Bone marrow (tissue), 2 donors: ENCODE results near the gene TLL1.

Experiments used
- DNase-seq, 2 donors: peaks; one replicate each; lab custom pipeline; 2025; lab: John Stamatoyannopoulos, UW

The TLL1 gene

GRCh38 chr4:165872461-165873297 is at the start of gene TLL1:
Gene TLL1, plus strand, starts transcription at chr4:165873237. Its CDS starts 668 bp downstream, at chr4:165873905.
- DNase-seq = no peak

GRCh38 chr4:165826166-165826565 is 46.9 kb upstream of the TLL1 start:
- no peak for DNase-seq

GRCh38 chr4:165827018-165827417 is 46.0 kb upstream of the TLL1 start:
- DNase-seq = no peak

GRCh38 chr4:165828928-165829327 is 44.1 kb upstream of the TLL1 start:
- DNase-seq = no peak

- no peak for DNase-seq
Measured at GRCh38 chr4:165834116-165834515, 38.9 kb upstream of the TLL1 start.

- no peak for DNase-seq
Measured at GRCh38 chr4:165838575-165838974, 34.5 kb upstream of the TLL1 start.

GRCh38 chr4:165839615-165840333 is 33.3 kb upstream of the TLL1 start:
- DNase-seq = no peak

- DNase-seq = no peak
Measured at GRCh38 chr4:165842684-165843083, 30.4 kb upstream of the TLL1 start.

GRCh38 chr4:165844161-165844560 is 28.9 kb upstream of the TLL1 start:
- no peak for DNase-seq

- no peak for DNase-seq
Measured at GRCh38 chr4:165851256-165851655, 21.8 kb upstream of the TLL1 start.

GRCh38 chr4:165855191-165855590 is 17.8 kb upstream of the TLL1 start:
- DNase-seq = no peak

GRCh38 chr4:165861363-165861762 is 11.7 kb upstream of the TLL1 start:
- no peak for DNase-seq

GRCh38 chr4:165864271-165864670 is 8.8 kb upstream of the TLL1 start:
- no peak for DNase-seq

GRCh38 chr4:165866019-165866650 is 6.9 kb upstream of the TLL1 start:
- DNase-seq = no peak

GRCh38 chr4:165867961-165868360 is 5.1 kb upstream of the TLL1 start:
- no peak for DNase-seq

GRCh38 chr4:165873298-165874071 is 448 bp downstream of the TLL1 start:
- no peak for DNase-seq

- DNase-seq = no peak
Measured at GRCh38 chr4:165874072-165874790, 1.2 kb downstream of the TLL1 start.

- DNase-seq = no peak
Measured at GRCh38 chr4:165874791-165875371, 1.8 kb downstream of the TLL1 start.

- DNase-seq = no peak
Measured at GRCh38 chr4:165875446-165875845, 2.4 kb downstream of the TLL1 start.

GRCh38 chr4:165877286-165877685 is 4.2 kb downstream of the TLL1 start:
- DNase-seq = no peak

GRCh38 chr4:165879641-165880040 is 6.6 kb downstream of the TLL1 start:
- no peak for DNase-seq
